ENCODE measurements around the gene BST1.
A peak's percentile ranks its signal among the peaks of the same experiment; 100 is the strongest.

BST1 gene

GRCh38 chr4:15676039-15676438, 26.8 kb upstream of the BST1 start:
- no peak for DNase-seq (ENCODE audit: low spot score)

GRCh38 chr4:15676899-15677298, 26.0 kb upstream of the BST1 start:
- DNase-seq (ENCODE audit: low spot score) = no peak

- DNase-seq (ENCODE audit: low spot score) = no peak
These were observed 25.3 kb upstream of the BST1 start for GRCh38 chr4:15677507-15677988.

DNA sequence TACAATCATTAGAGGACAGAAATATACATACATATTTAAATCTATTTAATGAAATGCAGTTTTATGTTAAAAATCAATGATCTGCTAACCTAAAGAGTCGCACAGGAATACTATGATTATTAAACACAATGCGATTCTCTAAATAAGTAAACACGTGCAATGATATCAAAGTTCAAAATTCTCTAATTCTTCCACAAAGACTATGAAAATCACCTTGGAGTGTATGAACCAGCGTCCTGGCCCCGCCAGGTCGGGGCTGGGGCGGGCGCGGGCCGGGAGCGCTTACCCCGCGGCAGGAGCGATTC, 21.8 kb upstream of the BST1 start:
- no peak for DNase-seq (ENCODE audit: low spot score)

DNA sequence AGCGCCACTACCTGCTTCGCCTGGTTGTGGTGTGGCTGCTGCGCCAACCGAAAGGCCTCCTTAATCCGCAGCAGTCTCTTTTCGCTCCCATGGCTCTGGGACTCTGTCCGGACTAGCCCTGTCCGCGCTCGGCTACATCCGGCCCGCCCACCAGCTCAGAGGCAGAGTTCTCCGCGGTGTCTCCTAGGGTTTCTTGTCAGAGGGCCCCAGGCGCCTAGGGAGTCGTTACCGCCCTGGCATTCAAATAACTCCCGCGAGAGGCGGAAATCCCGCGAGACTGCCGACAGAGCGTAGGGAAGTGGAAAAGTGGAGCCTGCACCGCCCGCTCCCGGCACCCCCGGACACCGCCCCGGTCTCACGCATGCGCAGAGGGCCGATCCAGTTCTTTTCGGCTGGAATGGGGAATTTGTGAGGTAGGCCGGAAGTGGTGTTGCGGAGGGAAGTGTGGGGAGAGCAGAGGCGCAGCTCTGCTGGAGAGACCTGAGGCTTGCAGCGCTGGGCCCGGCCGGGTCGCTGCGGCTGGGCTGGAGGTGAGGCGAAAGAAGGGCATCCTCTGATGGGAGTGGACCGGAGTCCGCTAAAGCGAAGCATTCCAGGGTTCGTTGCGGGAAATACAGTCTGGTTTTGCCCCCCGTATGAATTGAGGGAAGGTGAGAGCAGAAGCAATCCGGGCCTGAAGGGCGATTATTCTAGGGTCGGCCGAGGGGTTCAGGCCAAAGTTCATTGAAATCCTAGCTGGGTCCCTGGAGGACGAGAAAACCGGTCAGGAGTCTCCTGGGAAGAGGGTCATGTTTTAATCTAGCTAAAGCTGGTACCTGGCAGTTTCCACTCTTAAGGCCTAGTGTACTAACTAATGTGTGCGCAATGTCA, 21.3 kb upstream of the BST1 start, which contains the start of gene FAM200B:
Gene FAM200B, plus strand, starts transcription at position 456 of the 870 bp plus-strand sequence. CDS start 5,151 bp downstream, outside the sequence.
- peak; percentile 97 for DNase-seq (ENCODE audit: low spot score)

DNA sequence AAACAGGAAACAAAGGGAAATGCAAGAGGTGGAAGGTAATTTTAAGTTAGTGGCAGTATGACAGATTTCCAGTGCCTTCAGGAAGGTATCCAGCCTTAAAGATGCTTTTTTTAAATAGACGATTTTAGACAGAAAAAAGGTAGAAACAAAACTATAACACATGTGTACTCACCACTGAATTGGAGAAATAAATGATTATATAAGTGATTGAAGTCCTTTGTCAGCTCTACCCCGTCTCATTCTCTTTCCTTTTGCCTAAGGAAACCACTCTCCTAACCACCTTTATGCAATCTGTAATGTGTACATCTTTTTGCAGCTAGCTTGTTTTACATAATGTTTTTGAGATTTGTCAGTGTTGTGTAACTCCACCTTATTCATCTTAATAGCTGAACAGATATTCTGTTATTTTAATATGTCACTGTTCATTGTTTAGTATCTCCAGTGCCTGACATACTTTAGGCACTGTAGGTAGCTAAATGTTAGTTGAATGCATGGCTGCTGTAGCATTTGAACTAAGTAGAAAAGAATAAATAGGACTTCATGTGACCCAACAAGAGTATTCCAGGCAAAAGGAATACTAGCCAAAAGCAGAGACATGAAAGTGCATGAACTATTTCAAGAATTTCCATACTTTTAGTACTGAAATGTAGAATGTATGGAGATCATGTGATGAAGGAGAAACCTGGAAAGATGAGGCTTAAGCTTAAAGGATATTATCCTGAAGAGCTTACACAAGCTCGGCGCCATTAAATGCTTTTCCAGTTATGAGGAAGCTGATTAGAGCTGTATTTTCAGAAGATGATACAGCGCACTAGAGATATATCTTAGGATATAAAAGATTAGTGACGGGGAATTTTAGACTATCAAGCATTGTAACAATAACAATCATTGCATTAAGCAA, 20.4 kb upstream of the BST1 start:
- DNase-seq (ENCODE audit: low spot score) = no peak

DNA sequence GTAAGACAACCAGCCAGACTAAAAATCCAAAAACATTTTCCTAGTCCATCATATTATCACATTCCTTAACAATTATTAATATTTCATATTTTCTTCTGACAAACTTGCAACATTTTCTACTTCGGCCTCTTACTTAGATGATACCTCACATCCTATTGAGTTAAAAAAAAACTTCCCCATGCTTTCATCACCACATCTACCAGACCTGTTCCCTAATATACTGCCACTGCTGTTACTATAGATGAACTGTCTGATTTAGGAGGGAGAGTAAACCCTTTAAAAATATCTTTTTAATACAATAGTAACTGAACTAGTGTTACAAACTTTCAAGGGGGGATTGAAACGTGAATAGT, 19.7 kb upstream of the BST1 start:
- no peak for DNase-seq (ENCODE audit: low spot score)

- DNase-seq (ENCODE audit: low spot score) = no peak
These were observed 18.4 kb upstream of the BST1 start for GRCh38 chr4:15684498-15684897.

- DNase-seq (ENCODE audit: low spot score) = no peak
These were observed 14.8 kb upstream of the BST1 start for GRCh38 chr4:15688051-15688450.

DNA sequence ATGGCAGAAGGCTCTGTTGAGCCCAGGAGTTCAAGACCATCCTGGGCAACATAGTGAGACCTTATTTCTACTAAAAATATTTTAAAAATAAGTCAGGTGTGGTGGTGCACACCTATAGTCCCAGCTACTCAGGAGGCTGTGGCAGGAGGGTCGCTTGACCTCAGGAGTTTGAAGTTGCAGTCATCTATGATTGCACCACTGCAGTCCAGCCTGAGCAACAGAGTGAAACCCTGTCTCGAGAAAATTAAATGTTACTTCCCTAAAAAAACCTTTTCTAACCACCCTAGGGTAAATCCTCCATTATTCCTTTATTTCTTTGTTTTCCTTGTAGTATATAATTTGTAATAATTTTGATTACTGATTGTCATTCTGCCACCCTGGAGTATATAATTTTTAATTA, 13.3 kb upstream of the BST1 start:
- no peak for DNase-seq (ENCODE audit: low spot score)

DNA sequence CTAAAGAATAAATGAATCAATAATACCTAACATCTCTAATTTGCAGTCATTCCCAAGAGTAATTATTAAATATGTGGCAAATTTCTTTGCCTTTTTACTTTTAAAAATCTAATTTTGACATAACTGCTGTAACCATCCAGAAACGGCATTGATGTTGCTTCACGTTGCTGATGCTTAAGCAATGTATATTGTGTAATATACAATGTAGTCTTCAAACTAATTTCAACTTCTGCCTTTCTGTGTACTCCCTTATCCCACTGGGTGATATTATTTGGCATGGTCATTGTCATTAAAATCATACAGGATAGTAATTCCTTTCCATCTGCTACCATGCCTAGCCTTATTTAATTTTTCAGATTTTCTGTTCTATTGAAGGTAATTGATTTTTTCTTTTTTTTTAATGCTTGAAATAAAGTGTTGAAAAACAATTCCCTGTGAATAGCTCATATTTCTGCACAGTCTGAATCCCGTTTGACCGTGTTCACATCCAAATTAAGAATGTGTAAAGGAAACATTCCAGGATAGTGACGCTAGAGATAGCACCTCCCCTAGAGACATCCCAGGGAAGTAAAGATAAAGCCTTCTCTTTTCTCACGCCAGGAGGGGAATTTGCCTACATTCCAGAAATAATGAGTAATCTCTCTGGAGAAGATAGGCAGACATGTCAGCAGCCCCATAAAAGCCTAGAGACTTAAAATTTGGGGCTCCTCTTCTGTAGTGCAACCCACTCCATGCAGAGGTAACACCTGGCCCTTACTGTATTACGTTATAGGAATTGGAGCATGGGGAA, 12.7 kb upstream of the BST1 start:
- no peak for DNase-seq (ENCODE audit: low spot score)

GRCh38 chr4:15691346-15692135, 11.3 kb upstream of the BST1 start:
- no peak for DNase-seq (ENCODE audit: low spot score)

- DNase-seq (ENCODE audit: low spot score) = no peak
These were observed 10.3 kb upstream of the BST1 start for GRCh38 chr4:15692602-15693001.

DNA sequence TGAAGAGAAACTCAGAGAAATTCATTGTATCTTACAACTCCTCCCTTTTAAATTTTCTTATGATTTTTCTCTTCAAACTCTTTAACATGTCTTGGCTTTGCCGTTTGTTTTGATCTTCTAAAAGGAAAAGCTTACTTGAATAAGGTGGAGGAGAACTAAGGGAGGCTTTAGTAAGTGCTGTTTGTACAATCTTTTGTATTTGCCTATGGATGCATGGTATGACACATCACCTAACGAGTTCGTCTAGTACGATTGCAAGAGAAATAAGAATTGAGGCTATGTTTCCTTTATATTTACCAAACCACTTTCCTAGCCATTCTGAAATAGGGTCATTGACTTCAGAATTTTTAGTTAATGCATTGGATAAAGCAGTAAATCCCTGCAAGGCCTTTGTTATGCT, 8.4 kb upstream of the BST1 start:
- DNase-seq (ENCODE audit: low spot score) = no peak

- DNase-seq (ENCODE audit: low spot score) = no peak
These were observed 7.6 kb upstream of the BST1 start for GRCh38 chr4:15695240-15695699.

- no peak for DNase-seq (ENCODE audit: low spot score)
These were observed 7.1 kb upstream of the BST1 start for GRCh38 chr4:15695729-15696128.

GRCh38 chr4:15696866-15697265, 6.0 kb upstream of the BST1 start:
- no peak for DNase-seq (ENCODE audit: low spot score)

GRCh38 chr4:15703439-15703838, 574 bp downstream of the BST1 start:
- DNase-seq (ENCODE audit: low spot score) = no peak

- DNase-seq (ENCODE audit: low spot score) = no peak
These were observed 1.3 kb downstream of the BST1 start for GRCh38 chr4:15704129-15704528.

- no peak for DNase-seq (ENCODE audit: low spot score)
These were observed 3.9 kb downstream of the BST1 start for GRCh38 chr4:15706646-15707362.

GRCh38 chr4:15707363-15707715, 4.5 kb downstream of the BST1 start:
- no peak for DNase-seq (ENCODE audit: low spot score)
